NCI-H524 treated with DMSO at 0.1 percent for 48 hours (cell line): Measurements from ENCODE around the gene WDR5.
A peak's percentile ranks its signal among the peaks of the same experiment; 100 is the strongest.

ENCODE experiments used
- DNase-seq: peaks from one replicate; lab custom pipeline; 2025; lab: John Stamatoyannopoulos, UW

Gene WDR5

GRCh38 chr9:134188386-134189144 is 52.7 kb downstream of the WDR5 start:
- DNase-seq: no peak

GRCh38 chr9:134189145-134189469 is 53.2 kb downstream of the WDR5 start:
- no peak for DNase-seq

- no peak for DNase-seq
Observed at GRCh38 chr9:134189470-134190231, 53.8 kb downstream of the WDR5 start.

GRCh38 chr9:134190232-134191121 is 54.6 kb downstream of the WDR5 start:
- DNase-seq: no peak

GRCh38 chr9:134191455-134192209 is 55.8 kb downstream of the WDR5 start:
- no peak for DNase-seq

- no peak for DNase-seq
Observed at GRCh38 chr9:134192311-134192950, 56.5 kb downstream of the WDR5 start.

- no peak for DNase-seq
Observed at GRCh38 chr9:134192951-134193731, 57.3 kb downstream of the WDR5 start.

GRCh38 chr9:134193912-134194535 is 58.1 kb downstream of the WDR5 start:
- DNase-seq: no peak

- DNase-seq: no peak
Observed at GRCh38 chr9:134195558-134195957, 59.7 kb downstream of the WDR5 start.

- no peak for DNase-seq
Observed at GRCh38 chr9:134196911-134197310, 61.0 kb downstream of the WDR5 start.

- DNase-seq: no peak
Observed at GRCh38 chr9:134198791-134199190, 62.9 kb downstream of the WDR5 start.

- DNase-seq: no peak
Observed at GRCh38 chr9:134200730-134201129, 64.8 kb downstream of the WDR5 start.

GRCh38 chr9:134203224-134203623 is 67.3 kb downstream of the WDR5 start:
- DNase-seq: no peak

- DNase-seq: no peak
Observed at GRCh38 chr9:134204041-134204440, 68.2 kb downstream of the WDR5 start.

- DNase-seq: no peak
Observed at GRCh38 chr9:134204991-134205578, 69.2 kb downstream of the WDR5 start.

- peak; percentile 71 for DNase-seq
Observed at GRCh38 chr9:134205672-134206310, 69.9 kb downstream of the WDR5 start.

- no peak for DNase-seq
Observed at GRCh38 chr9:134206311-134207300, 70.7 kb downstream of the WDR5 start.

GRCh38 chr9:134208310-134208841 is 72.5 kb downstream of the WDR5 start:
- no peak for DNase-seq
